HG02870 (cell line): ENCODE measurements around the gene USF2.

Experiments used
- ATAC-seq: cut with Tn5 transposase; IDR thresholded peaks from one replicate; pipeline ENCODE4 v1.9.1; 2021; ENCODE audit warnings: mild to moderate bottlenecking, moderate library complexity; ENCODE audit not compliant: unreplicated experiment

Gene USF2

DNA sequence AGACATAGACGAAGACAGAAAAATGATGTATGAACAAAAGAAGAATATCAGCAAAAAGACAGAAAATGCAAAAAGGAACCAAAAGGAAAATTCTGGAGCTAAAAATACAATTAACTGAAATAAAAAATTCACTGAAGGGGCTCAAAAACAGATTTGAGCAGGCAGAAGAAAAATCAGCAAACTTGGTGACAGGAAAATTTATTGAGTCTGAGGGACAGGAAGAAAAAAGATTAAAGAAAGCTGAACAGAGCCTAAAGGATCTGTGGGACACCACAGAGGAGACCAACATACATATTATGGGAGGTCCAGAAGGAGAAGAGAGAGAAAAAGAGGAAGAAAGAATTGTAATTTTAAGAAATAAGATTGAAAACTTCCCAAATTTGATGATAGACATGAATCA is 27.3 kb upstream of the USF2 start:
- no peak for ATAC-seq

DNA sequence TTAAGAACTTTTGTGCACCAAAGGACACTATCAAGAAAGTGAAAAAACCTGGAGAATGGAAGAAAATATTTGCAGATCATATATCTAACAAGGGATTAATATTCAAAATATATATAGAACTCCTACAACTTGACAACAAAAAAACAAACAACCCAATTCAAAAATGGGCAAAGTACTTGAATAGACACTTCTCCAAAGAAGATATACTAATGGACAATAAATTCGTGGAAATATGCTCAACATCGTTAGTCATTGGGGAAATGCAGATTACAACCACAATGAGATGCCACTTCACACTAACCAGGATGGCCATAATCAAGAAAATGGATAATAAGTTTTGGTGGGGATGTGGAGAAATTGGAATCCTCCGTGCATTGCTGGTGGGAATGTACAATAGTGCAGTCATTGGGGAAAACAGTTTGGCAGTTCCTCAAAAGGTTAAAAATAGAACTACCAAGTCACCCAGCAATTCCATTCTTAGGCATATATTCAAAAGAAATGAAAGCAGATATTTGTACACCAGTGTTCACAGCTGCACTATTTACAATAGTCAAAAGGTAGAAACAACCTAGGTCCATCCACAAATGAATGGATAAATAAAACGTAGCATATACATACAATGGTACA is 22.2 kb upstream of the USF2 start:
- no peak for ATAC-seq

DNA sequence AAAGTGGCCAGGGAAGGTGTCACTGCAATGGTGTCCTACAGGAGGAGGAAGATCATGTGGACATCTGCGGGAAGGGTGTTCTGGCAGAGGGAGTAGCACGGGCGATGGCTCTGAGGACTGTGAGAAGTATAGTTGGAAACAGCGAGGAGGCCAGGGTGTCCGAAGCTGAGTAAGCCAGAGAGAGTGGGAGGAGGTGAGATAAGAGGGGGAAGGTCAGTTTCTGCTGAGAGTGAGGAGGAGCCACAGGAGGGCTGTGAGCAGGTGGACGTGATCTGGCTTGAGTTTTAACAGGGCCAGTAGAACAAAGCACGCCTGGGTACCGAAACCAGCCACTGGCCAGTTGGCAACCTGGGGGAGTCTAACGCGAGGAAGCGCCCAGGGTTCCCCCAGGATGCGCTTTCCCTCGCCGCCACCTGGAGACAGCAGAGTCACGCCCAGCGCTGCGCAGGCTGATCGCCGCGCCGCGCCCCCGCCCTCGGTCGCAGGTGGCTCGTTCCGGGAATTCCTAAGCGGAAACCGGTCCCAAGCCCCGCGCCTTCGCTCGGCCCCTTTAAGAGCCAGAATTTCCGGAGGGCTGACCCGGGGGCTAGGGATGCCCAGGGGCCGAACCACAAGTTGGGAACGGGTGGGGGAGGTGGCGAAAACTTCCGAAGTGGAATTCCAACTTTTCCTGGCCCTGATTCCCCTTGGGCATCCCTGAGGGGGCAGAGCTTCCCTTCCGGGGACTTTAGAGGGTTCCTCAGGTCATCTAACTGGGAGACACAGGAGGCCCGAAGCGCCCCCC is 21.0 kb upstream of the USF2 start:
- ATAC-seq, result peak; percentile 48

DNA sequence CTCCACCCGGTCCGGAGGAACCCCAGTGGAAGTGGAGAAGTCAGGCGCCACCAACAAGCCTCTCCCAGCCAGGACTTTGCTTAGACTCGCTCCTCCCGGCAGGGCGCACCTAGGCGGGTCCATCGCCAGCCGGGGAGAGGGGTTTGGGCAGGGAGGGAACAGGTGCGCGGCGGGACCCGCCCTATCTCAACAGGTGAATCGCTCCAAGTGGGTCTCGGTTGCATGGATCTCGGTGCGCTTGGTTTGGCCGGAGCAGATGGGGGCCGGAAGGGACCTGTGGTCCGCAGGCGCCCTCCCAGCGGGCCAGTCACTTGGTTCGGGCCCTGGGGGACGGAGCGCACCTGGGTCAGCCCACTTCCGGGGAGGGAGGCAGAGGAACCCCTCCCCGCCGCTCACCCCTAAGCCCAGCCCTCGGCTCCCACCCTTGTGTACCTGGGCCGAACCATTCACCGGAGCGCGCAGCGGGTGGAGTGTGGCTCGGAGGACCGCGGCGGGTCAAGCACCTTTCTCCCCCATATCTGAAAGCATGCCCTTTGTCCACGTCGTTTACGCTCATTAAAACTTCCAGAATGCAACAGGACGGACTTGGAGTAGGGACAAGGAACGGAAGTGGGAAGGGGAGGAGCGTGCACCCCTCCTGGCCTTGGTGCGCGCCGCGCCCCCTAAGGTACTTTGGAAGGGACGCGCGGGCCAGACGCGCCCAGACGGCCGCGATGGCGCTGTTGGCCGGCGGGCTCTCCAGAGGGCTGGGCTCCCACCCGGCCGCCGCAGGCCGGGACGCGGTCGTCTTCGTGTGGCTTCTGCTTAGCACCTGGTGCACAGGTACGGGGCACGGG is 20.2 kb upstream of the USF2 start, which contains the start of gene LSR:
Gene LSR, plus strand, starts transcription at position 693 of the 836 bp plus-strand sequence. Its CDS starts 21 bp downstream, at position 714.
- ATAC-seq, result peak; percentile 58

DNA sequence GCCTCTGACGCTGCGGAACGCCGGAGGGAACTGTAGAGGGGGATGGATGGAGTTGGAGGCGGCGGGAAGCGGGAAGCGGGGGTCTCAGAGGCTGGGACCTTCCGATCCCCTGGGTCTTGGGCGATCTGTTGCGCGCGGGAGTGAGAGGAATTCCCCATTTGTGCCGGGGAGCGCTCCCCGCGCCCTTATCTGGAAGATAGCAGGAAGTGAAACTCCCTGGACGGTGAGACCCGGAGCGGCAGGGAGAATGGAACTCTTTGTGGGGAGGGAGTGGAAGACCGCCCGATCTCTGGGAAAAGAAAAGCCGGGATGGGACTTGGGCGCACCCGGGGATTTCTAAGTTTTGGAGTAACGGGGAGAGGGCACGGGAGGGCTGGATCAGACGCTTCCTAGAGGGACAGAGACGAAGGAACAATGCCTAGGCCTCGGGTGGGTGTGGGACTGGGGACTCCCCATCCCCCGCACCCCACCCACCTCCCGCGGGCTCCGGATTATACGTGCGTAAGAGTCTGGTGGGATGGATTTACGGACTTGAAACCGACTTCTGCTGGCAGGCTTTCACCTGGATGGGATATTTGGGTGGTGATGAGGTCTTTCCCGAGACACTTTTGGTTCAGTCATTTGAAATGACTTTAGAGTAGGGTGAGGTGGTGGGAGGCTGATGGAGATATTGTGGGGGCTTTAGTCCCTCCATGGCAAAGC is 19.5 kb upstream of the USF2 start:
- ATAC-seq, result no peak

DNA sequence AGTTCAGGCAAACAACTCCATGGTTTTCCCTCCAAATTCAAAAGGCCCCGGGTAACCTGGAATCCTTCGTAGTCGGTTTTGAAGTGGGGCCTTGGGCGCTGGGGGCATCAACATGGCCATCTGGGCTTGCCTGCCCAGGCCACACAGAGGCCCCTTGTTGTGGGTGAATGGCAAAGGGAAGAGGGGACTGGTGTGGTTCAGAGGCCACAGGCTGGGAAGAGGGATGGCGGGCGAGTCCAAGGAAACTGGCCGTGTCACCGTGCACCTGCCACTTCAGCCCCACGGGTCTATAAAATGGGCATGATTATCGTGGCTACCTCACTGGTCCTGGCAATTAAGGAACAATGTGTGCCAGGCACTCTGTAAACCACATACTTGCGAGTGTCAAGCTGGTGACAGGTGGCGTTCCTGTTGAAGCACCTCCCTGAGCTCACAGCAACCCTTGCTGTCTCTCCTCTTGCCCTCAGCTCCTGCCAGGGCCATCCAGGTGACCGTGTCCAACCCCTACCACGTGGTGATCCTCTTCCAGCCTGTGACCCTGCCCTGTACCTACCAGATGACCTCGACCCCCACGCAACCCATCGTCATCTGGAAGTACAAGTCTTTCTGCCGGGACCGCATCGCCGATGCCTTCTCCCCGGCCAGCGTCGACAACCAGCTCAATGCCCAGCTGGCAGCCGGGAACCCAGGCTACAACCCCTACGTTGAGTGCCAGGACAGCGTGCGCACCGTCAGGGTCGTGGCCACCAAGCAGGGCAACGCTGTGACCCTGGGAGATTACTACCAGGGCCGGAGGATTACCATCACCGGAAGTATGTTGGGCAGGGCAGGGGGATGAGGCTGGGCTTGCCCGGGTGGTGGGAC is 18.7 kb upstream of the USF2 start:
- no peak for ATAC-seq

DNA sequence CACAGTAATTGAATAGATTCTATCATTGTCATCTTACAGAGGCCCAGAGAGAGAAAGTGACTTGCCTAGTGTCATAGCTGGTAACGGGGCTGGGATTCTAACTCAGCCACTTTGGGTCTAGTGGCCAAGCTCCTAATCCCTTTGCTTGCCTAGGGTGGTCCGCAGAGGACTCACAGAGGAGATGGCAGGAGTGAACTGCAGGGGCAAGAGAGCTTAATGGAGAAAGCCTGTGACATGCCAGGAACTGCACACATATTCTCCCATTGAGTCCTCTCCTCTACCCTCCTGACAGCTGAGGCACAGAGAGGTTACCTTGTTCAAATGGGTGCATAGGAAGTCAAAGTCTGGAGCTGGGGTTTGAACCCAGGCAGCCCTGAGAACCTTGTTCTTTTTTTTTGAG is 17.3 kb upstream of the USF2 start:
- no peak for ATAC-seq

DNA sequence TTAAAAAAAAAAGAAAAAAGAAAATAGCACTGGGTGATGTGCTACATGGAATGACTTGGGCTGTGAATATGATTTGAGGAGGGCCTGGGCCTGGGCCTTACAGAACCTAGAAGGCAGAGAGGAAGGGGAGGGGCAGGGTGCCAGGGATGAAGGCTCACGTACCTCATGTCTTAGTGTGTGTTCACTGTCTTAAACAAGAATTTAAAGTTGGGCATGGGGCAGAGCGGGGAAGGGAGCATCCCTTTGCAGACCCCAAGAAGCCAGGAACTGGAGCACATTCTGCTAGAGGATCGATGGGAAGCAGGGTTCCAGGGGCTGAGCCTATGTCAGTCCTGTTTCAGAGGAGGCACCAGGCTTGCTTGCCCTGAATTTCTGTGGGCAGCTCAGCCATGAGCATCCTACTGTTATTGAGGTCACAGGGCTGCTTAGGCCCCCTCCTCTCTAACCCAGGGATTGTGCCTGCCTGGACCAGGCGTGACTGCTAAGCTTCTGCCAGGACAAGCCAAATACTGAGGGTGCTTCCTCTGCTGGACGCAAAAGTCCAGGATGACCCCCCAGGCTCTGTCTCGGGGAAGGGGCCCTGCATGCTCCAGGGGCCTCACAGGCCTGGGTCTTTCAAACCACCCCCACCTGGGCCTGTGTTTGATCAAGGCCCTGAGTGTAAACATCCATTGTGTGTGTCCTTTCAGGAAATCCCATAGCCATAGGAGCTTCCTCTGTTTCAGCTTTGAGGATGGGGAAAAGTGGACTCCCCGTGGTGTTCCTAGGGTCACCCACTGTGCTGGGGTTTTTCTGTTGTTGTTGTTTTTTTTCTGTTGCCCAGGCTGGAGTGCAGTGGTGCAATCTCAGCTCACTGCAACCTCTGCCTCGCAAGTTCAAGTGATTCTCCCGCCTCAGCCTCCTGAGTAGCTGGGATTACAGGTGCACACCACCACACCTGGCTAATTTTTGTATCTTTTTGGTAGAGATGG is 15.2 kb upstream of the USF2 start:
- no peak for ATAC-seq

DNA sequence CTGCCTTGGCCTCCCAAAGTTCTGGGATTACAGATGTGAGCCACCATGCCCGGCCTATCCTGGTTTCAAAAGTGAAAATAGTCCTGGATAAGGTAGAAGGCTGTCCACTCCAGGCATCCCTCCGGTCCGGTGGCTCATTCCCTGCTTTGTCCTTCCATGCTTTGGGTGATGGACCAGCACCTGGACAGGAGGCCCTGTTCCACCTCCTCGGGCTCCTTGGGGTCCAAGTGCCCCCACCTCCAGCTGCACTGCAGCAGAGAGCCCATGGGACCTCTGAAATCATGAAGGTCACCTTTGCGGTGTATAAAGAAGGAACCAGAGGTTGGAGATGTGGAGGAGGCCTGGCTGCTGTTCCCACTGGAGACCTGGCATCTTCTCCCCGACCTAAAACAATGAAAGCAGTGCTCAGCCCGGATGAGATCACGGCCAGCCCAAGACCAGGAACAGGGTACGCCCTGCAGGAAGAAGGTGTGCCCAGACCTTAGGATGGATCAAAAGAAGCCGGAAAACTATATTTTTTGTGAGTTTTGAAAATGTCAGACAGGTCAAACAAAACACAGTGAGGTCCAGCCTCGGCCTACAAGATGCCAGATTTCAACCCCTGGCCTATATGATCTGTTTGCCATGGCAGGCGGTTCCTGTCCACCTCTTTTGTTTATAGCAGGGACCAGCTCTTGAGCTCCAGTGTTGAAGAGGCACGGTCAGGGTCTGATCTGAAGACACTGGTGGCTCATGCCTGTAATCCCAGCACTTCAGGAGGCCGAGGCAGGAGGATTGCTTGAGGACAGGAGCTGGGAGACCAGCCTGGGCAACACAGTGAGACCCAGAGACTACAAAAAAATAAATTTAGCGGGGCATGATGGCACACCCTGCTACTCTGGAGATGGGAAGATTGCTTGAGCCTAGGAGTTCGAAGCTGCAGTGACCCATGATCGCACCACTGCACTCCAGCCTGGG is 14.1 kb upstream of the USF2 start:
- ATAC-seq, result no peak

DNA sequence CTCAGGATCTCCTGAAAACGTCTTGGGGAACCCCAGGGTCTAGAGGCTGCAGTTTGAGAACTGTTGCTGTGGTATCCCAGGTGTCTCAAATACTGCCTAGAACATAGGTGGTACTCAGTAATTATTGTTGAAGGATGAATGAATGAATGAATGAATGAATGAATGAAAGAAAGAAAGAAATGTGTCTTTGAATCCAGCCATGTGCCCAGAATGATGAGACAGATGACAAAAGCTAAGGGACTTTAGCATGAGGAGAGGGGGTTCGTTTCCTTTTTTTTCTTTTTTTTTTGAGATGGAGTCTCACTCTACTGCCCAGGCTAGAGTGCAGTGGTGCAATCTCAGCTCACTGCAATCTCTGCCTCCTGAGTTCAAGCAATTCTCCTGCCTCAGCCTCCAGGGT is 12.2 kb upstream of the USF2 start:
- ATAC-seq, result no peak

DNA sequence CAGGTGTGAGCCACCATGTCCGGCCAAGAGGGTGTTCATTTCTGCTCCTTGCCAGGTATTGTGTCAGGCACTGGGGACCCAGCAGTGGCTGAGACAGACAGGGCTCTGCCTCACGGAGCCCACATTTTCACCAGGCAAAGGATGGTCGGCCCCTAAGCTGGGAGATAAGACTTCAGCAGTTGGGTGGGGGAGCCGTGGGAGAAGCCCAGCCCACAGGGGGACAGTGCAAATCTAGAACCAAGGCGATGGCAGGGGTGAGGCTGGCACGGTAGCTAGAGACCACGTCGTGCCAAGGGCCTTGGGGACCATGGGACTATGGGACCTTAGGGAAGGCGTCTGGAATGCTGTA is 11.7 kb upstream of the USF2 start:
- ATAC-seq, result no peak

DNA sequence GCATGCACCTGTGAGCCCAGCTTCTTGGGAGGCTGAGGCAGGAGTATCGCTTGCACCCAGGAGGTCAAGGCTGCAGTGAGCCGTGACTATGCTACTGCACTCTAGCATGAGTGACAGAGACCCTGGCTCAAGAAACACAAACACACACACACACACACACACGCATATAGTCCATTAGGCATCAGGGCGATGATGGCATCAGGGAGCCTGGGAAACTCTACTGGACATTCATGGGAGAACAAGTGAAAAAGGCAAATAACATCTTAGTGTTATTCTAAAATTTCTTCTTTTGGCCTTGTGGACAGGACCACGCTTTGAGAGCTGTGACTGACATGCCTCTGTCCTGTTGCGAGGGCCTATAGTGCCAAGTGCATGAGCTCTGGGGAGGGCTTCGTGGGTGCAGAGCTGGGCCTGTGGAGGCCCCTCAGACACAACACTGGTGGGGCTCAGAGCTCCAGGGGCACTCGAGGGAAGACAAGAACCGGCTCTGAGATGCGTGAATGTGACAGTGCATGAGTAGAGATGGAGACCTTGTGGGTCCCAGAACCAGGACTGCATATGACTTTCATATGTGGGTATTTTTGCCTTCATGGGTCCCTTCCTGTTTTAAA is 8.0 kb upstream of the USF2 start:
- no peak for ATAC-seq

DNA sequence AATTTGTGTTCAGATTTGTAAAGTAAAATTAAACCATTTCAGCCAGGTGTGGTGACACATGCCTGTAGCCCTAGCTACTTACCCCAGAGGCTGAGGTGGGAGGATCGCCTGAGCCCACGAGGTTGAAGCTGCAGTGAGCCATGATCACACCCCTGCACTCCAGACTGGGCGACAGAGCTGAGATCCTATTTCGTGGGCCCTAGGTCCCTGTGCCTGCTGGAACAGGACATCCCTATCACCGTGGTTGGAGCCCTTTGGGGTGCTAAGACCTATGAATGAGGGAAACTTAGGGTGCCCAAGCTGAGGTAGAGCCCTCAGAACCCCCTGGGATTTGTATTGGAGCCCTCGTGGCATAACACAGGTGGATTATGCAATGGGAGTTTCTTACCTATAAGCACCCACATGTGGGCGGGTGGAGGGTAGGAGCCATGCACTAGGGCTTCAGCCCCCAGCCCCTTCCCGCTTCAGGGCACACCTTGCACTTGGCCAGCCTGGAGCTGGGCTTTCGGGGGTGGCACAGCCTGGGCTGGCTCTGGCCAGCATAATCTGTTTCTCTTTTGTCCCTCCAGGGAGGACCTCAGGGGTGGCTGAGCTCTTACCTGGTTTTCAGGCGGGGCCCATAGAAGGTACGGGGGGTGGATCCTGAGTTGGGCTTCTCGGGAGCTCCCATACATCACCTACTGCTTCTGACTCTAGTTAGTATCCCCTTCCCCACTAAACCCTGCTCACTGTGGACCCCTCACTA is 7.2 kb upstream of the USF2 start:
- ATAC-seq, result no peak

DNA sequence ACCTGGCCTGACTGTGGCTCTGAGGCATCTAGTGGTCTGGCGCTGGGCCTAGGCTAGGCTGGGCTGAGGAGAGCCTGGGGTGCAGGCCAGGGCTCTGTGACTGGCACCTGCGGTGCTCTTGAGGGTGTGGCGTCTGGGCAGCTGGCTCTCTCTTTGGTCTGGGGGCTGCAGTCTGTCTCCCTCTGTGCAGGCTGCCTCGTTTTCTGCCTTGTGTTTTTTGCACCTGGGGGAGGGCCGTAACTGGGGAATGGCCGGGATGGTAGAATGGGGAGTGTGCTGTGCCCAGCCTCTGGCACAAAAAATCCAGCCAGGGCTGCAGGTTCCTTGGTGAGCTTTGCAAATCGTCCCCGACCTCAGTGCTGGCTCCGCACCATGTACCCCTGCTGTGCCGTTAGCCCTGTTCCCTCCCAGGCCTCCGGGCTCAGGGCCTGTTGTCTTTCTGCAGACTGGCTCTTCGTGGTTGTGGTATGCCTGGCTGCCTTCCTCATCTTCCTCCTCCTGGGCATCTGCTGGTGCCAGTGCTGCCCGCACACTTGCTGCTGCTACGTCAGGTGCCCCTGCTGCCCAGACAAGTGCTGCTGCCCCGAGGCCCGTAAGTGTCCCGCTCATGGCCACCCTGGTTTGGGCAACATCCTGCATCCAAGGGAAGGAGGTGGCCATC is 6.5 kb upstream of the USF2 start:
- ATAC-seq, result no peak

DNA sequence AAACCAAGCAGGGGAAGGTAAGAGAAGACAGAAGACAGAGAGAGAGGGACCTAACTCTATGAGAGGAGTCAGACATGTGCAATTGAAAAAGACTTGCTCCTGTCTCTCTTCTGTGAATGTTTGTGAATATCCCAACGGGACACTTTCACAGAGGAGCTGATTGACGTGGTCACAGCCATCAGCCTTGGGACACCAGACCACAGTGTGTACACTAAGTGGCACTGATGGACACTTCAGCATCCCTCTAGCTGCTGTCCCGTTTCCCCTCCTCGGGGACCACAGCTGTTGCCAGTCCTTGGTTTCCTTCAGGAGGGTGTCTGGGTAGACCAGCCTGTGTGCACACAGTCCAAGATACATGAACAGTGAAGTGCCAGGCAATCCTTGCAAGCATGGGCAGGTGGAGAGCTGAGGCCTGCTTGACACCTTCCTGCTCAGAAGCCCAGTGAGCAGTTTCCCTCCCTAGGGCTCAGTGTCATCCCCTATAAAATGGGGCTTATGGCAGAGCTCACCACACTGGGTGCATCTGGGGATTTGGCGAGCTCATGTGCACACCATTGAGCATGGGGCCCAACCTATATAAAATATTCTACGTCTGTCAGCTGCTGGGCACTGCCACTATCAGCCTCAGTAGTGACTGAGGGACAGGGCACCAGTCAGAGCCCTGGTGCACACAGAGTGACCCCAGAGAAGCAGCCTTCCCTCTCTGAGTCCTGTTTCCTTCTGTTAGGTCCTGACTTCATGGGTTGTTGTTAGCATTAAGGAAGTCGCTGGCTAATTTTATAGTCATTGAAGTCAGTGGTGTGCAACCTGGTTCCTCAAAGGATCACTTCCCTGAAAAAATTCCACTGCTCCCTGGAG is 4.3 kb upstream of the USF2 start:
- ATAC-seq, result no peak
